ENCODE data around the gene RORB.

Gene RORB

DNA sequence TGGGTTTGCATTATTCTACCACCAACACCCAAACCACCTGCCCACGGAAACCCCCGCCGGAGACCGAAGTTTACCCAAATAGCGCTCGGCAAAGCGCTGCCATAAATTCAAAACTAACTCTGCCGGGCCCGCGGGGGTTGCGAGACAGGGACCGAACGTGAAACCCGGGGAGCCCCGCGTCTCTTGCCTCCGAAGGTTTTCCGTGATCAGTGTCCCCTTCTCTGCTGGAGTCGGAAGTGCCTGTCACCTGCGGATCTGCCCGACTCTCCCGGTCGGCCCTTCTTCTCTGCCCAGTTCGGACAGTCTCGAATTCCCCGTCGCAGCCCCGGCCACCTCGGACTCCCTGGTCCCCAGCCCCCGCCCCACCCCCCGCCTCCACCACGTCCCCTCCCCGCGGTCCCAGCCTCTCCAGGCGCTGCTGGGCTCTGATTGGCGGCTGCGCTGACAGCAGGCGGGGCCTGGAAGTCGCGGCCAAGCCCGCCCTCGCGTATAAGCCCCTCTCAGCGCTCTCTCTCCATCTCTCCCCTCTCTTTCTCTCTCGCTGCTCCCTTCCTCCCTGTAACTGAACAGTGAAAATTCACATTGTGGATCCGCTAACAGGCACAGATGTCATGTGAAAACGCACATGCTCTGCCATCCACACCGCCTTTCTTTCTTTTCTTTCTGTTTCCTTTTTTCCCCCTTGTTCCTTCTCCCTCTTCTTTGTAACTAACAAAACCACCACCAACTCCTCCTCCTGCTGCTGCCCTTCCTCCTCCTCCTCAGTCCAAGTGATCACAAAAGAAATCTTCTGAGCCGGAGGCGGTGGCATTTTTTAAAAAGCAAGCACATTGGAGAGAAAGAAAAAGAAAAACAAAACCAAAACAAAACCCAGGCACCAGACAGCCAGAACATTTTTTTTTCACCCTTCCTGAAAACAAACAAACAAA, at the start of gene RORB:
TSS of gene RORB (plus strand) at position 517 of the 929 bp plus-strand sequence. CDS start 642 bp downstream, outside the sequence.
- FAIRE-seq, result no peak

DNA sequence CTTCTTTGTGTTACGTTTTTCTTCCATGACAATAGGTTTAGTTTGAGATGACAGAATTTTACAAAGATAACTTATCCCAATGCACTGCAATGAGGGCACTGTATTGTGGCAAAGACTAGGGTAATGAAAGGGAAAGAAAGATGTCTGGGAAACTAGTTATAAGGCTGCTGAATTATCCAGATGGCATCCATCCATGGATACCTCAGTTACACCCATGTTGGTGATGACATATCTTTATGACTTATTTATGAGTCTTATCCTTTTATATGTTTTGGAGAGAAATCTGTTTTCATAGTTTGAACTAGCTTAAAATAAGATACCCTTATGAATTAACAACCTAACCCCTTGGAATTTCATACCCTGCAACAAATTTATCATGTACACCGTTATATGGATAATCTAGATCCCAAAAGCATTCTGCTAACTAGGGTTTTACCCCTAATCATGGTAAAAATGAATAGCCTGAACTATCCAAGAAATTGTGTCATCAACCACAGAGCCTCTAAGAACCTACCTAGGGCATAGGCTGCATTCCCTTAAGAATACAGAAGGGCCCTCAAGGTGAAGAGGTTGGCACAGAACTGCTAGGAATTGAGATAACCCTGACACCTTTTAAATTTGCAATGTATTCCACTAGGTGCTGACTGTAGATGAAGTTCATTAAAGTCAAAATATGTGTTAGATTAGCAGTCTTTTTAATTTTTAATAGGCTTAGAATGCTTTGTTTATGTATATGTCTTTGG, 49.5 kb upstream of the RORB start:
- no peak for FAIRE-seq

DNA sequence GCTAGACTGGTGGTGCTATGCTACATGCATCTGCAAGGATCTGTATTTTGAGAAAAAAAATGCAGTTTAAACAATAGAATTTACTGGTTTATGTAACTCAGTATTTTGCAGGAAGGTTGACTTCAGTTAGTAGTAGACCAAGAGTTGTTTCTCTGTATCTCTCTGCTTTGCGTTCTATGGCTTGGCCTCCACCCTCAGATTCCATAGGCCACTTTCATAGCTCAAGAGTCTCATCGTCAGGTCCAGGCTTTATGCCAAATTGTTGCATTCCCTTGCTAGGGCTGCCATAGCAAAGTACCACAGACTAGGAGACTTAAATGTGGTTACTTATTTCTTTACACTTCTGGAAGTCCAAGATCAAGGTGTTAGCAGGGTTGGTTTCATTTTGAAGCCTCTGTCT, 48.1 kb upstream of the RORB start:
- FAIRE-seq, result no peak

DNA sequence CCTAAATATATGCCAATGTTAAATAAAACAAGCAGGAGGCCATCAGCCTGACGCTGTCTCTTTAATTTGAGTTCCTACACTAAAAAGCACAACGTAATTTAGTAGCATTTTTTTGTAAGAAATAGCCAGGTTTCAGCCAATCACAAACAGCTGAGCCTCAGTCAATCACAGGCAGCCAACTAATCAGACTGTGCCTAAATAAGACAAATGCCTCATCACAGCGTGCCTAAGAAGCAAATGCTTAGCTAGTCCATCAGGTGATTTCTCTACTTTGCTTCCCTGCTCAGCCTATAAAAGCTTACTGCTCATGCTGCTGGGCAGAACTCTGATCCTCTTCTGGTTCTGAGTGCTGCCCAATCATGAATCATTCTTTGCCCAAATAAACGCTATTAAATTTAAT, 38.3 kb upstream of the RORB start:
- no peak for FAIRE-seq

DNA sequence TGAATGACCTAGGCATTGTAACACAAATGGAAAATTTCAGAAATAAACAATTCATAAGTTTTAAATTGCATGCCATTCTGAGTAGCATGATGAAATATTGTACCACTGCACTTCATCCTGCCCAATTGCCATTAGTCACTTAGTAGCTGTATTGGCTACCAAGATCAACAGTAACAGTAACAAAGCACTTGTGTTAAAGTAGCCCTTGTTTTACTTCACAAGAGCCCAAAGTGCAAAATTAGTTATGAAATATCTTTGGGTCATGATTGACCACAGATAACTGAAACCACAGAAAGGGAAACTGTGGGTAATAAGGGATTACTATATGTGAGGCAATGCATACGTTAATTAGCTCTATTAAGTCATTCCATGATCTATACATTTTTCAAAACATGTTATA, 33.3 kb upstream of the RORB start:
- FAIRE-seq, result no peak

DNA sequence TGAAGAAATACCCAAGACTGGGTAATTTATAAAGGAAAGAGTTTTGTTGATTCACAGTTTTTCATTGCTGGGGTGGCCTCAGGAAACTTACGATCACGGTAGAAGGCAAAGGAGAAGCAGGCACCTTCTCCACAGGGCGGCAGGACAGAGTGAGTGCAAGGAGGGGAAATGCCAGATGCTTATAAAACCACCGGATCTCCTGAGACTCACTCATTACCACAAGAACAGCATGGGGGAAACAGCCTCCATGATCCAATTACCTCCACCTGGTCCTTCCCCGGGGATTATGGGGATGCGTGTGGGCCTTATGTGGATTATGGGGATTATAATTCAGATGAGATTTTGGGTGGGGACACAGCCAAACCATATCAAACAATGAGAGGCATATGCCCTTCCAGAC, 18.5 kb upstream of the RORB start:
- no peak for FAIRE-seq

DNA sequence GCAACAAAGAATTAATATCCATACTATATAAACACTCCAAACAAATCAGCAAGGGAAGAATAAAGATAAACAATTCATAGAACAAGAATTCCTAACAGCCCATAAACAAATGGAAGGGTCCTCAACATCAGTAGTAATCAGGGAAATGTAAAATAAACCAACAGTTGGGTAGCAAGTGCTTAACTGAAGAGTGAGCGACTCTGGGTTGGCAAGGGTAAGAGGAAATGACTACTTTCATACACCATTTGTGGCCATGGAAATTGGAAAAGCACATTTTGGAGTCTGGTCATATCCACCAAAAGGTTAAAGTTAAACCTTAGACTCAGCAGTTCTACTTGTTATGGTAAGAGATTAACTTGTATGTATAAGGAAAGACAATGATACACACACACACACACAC, 17.4 kb upstream of the RORB start:
- no peak for FAIRE-seq

DNA sequence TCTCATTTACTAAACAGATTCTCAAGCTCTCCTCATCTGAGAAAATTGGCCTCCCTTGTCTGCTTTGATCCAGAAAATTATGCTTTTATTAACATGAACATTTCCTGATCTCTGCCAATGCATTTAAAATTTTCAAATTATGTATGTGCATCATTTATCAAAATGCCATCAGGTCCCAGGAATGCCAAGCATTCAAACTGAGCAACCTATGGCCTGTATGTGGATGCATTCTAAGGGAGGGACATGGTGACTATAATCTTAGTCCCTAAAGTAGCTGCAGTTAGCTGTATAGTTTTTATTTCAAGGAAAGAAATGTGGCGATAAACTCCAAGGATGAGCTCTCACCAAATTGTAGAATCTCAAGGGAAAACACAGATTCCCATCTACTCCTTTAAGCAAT, 9.7 kb upstream of the RORB start:
- FAIRE-seq, result no peak

DNA sequence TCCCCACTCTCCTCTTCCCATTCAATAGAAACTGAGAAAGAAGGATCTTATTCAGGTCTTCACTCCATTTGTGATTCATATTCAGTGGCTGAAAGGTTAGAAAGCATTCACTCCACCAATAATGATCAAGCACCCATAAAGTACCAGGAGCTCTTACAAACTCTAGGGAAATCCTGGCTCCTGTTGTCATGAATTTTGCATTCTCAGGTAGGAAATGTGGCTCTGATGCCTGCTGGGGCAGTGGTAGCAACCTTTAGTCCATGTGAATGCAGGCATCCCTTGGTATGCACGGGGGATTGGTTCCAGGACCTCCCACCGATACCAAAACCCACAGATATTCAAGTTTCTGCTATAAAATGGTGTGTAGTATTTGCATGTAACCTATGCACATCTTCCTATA, 3.6 kb upstream of the RORB start:
- no peak for FAIRE-seq

DNA sequence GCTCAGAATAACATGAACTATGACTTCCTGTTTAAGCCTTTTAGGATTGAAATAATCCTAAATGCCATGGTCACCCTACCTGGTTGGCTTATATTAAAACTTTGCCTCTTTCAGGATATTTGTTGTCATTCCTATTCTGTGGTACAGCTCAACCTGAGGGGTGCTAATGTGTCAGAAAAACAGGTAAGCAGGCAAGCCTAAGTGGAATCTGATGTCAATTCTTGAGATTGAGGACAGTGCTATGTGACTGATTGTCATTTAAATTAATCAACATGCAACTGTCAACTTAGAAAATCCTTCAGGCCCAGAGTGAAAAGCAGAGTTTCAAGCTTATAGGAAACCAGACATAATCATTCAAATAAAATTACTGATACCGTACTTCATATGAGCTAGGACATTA, 2.6 kb upstream of the RORB start:
- FAIRE-seq, result no peak

DNA sequence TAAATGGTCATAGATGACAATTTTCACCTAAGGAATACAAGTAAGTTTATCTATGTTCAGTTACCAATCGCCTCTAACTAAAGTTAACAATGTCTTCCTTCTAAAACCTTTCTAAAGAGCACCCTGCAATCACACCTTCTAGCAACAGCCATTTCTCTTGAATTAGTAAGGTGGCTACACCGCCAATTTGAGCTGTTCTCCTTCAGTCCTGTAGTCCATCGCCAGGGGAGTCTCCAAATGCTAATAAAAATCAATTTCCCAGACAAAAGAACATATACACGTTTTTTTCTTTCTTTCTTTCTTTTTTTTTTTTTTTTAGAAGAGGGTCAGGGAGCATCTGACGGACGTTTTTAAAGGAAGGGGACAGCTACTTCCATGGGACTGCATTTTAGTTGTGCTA, 729 bp upstream of the RORB start:
- FAIRE-seq, result no peak

DNA sequence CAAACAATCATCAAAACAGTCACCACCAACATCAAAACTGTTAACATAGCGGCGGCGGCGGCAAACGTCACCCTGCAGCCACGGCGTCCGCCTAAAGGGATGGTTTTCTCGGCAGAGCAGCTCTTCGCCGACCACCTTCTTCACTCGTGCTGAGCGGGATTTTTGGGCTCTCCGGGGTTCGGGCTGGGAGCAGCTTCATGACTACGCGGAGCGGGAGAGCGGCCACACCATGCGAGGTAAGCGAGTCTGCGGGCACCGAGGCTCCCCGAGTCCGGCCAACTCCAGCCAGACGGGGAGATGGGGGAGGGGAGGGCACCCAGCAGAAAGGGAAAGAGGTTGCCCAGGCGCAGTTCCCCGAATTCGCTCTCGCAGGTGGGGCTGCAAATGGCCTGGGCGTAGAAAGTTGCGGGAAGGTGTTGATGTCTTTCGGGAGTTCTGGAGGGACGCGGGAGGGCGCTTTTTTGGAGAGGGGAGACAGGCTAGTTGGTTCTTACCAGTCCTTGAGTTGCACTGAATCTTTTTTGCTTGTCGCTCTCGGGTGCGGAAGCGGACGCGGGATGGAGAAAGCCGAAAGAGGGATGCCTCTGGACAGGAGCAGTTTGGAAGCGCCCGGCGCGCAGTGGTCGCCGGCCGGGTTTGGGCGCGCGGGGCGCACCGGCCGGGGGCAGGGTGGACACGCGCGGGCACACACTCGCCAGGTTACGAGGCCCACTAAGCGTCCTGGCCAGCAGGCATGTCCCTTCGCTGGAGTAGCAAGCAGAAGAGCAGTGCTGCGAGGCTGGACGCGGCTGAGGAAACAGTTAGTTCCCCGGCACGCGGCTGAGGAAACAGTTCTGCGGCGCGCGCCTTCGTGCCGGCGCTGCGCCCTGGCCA, 849 bp downstream of the RORB start:
- FAIRE-seq, result no peak

DNA sequence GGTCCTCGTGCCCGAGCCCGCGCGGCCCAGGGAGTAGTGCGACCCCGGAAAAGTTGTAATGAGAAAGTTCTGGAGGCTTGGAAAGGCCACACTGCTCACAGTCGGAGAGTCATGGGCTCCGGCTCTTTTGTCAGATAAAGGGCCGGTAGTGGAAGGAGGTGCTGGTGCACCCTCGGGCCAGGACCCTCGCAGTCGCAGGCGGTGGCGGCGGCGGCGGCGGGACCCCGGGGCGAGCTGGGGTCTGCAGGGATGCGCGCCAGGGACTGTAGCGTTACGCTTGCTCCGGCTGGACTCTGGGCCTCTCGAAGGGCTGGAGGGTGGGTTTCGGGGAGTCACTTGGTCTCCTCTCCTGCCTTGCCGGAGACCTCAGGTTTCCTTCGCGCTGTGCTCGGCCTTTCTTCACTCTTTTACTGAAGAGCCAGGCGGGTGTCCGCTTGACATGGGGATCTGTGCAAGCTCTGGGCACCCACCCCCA, 1.5 kb downstream of the RORB start:
- no peak for FAIRE-seq

DNA sequence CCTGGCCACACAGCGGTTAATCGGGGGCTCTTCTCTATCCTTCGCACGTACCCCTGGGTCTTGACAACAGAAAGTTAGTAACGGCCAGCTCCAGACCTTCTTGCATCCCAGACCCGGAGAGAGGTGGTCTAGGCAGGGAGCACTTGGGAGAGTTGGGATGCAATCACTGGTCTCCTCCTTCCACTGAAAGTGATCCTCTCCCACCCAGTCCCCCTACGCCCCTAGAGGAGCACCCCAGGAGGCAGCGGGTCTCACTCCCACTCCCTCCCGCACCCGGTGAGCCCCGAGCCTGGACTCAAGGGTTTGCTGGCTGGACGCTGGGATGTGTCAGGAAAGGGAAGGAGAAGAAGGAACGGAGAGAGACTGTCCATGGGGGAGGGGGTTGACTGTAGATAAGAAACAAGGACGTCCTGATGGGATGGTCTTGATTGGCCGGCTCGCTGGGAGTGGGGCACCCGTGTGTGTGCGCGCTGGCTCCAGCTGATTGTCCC, 2.0 kb downstream of the RORB start:
- FAIRE-seq, result no peak

DNA sequence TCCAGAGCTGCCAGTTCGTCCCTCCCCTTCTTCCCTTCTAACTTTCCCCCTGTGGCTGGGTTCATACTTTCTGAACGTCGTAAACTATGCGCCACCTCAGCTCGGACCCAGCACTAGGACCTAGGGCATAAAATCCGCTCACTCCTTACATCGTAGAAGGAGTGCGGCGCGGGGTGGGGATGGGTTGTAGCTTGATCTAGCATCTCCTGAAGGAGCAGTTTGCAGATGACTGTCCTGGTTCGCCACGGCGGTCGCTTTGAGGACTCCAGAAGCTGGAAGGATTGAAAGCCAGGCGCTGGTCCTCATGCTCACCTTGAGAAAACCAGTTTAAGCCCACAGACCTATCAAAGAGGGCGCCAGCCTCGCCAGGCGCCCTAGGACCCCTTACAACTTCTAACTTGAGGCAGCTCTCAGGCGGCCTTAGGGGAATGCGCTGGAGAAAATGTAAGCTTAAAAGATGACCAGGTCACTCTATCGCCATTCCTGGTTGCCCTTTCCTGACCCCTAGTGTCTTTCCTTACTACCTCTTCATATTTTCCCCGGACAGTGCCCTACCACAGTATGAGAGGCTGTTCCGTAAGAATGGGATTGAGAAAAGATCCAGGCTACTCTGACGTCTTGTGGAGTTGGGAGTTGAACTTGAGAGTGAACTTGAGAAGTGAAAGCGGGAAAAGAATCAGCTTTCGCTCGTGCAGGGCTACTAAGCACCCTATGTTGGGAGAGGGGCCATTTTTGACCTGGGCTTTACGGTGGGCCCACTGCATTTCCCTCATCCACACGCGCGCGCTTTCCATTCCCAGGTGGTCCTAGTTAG, 2.8 kb downstream of the RORB start:
- FAIRE-seq, result no peak

DNA sequence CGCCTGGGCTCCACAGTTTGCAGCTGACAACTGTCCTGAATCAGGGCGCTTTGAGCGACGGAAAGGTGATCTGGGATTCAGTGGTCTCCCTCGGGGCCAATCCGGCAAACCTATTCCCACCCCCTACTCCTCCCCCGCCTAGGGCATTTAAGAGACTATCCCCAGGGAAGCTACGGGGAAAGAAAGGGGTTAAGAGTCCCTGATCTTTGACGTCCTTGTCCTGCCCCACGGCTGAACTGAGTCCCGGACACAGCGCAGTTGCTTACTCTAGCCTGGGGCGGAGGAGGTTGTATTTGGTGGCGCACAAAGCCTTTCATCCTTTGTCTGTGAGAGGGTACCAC, 3.4 kb downstream of the RORB start:
- no peak for FAIRE-seq

DNA sequence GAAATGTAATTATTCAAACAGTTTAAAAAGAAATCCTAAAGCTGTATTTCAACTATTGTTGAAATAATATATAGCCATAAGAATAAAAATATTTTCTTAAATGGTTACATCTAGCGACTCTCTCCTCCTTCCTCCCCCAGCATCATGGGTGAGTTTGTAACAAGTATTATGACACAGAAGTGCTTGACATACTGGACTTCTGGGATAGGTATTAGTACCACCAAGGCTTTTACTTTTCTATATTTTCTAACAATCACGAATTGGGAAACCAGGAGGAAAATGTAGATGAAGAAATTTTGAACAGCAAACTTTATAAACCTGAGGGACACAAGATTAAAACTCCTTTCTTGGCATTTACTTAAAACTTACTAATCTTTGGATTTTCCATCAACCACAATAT, 4.4 kb downstream of the RORB start:
- no peak for FAIRE-seq

DNA sequence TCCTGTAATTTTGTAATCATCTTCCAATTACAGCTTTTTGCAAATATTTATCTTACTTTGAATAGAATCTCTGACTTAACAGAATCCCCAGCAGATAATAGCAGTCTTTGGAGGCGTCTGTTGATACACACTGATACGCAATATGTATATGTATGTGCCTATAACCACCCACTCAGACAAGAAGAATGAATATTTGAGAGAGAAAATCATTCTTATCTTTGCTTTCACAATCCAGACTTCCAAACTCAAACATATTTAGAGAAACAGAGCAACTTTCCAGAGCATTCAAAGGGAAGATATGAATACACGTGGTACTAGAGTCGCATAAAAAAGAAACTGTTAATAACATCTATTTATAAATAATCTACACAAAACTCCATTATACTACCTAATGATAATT, 6.1 kb downstream of the RORB start:
- no peak for FAIRE-seq

DNA sequence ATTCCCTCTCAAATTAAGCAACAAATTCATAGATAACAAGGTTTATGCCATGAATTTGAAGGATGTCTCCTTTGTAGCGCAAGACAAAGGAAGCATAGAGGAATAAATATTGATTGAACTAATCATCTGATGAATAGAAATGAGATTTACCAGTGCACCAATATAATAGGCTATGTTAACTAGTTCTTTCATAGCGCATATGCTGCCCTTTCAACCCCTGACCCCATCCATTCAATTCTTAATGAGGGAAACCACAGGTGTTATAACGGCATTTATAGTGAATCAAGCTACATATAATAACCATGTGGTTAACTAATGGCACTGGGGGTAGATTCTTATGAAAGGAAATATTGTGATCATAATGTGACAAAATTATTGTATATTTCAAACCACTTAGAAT, 6.5 kb downstream of the RORB start:
- no peak for FAIRE-seq

DNA sequence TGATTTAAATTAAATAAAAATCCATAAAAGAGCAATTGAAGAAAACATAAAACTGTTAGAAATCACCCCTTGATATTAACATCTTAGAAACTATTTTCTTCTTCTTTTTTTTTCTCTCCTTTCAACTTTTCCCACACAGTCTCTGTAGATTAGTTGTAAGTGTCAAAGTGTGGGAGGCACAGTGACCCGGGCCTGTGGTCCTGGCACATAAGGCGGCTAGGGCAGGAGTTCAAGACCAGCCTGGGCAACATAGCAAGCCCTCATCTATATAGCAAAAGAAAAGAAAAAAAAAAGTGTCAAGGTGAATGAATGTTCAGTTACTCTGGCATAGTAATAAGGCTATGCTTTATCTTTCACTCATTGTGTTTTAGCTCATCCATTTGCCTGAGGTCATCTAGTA, 14.2 kb downstream of the RORB start:
- no peak for FAIRE-seq

DNA sequence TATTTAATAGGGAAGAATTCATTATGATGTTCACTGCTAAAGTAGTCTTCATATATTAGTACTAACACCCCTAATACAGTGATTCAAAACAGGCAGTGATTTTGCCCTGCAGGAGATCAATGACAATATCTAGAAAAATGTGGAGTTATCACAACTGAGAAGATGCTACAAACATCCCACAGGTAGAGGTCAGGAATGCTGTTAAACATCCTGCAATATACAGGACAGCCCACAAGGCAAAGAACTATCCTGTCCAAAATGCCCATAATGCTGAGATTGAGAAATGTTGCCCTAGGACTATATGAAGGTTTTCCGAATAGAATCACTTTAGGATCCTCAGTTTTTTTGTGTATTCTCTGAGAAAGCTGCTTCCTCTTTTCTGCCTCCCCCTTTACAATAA, 15.3 kb downstream of the RORB start:
- no peak for FAIRE-seq

DNA sequence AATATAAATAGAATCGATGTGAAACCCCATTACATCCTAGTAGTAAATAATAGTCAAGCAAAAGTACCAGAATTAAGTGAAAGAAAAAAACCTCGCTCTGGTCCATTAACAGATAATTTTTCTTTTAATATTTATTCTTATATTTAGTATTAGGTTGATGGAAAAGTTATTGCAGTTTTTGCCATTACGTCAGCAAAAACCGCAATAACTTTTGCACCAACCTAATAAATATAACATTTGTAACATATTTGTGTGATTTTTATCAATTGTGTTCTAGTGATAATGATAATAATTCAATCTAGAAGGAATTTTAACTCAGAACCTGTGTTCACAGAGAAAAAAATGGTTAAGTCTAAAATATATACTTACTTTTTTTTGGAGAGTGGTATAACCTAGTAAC, 16.1 kb downstream of the RORB start:
- FAIRE-seq, result no peak
